Neural progenitor cell (in vitro differentiated cells): ENCODE data around the gene THBS3. TPM values are rescaled to one million over a fixed set of nuclear protein-coding genes. Genes with fewer than 3 reads are reported as not detected.

Experiments used
- DNase-seq: peaks from one replicate; pipeline ENCODE4 v3.0.0-alpha.2; 2016; ENCODE audit warnings: low spot score
- H2AFZ ChIP-seq: fragments of 200-600 bp; sonication (generic); replicated peaks from 2 replicates; pipeline ENCODE4 v1.6.1; 2016; ENCODE audit warnings: antibody characterized with exemption
- H3F3A ChIP-seq: fragments of 200-600 bp; sonication (generic); 2 replicates; pipeline ENCODE4 v1.6.1; 2016; ENCODE audit warnings: antibody characterized with exemption, low read depth
- H3K27ac ChIP-seq: fragments of 200-600 bp; sonication (generic); 2 replicates; pipeline ENCODE4 v1.5.1; 2016; ENCODE audit warnings: mild to moderate bottlenecking
- H3K27me3 ChIP-seq: fragments of 200-600 bp; sonication (generic); 2 replicates; pipeline ENCODE4 v1.6.1; 2016; ENCODE audit warnings: mild to moderate bottlenecking, moderate library complexity
- H3K36me3 ChIP-seq: fragments of 200-600 bp; sonication (generic); 2 replicates; pipeline ENCODE4 v1.5.1; 2016
- H3K4me1 ChIP-seq: fragments of 200-600 bp; sonication (generic); 2 replicates; pipeline ENCODE4 v1.6.1; 2016; ENCODE audit warnings: mixed run types
- H3K4me2 ChIP-seq: fragments of 200-600 bp; sonication (generic); 2 replicates; pipeline ENCODE4 v1.6.1; 2016
- H3K4me3 ChIP-seq: fragments of 200-600 bp; sonication (generic); 2 replicates; pipeline ENCODE4 v1.5.1; 2016
- H3K79me2 ChIP-seq: fragments of 200-600 bp; sonication (generic); 2 replicates; pipeline ENCODE4 v1.6.1; 2016; ENCODE audit warnings: low read depth
- H3K9ac ChIP-seq: fragments of 200-600 bp; sonication (generic); 2 replicates; pipeline ENCODE4 v1.6.1; 2016
- H3K9me3 ChIP-seq: fragments of 200-600 bp; sonication (generic); 2 replicates; pipeline ENCODE4 v1.5.1; 2016; ENCODE audit warnings: low read depth
- H4K20me1 ChIP-seq: fragments of 200-600 bp; sonication (generic); 2 replicates; pipeline ENCODE4 v1.6.1; 2016; ENCODE audit warnings: low read depth
- H3K27ac Mint-ChIP-seq: 3 replicates; pipeline ENCODE4 v1.8.0; 2021; ENCODE audit warnings: mixed read lengths
- H3K27me3 Mint-ChIP-seq: 2 replicates; pipeline ENCODE4 v1.8.0; 2022; ENCODE audit warnings: low read depth, mild to moderate bottlenecking, inconsistent platforms, moderate library complexity, mixed read lengths; ENCODE audit not compliant: insufficient read depth
- H3K36me3 Mint-ChIP-seq: 3 replicates; pipeline ENCODE4 v1.8.0; 2021; ENCODE audit warnings: mixed read lengths
- H3K4me1 Mint-ChIP-seq: 3 replicates; pipeline ENCODE4 v1.8.0; 2021; ENCODE audit warnings: mixed read lengths
- H3K4me3 Mint-ChIP-seq: 3 replicates; pipeline ENCODE4 v1.8.0; 2021; ENCODE audit warnings: mild to moderate bottlenecking, moderate library complexity, mixed read lengths
- H3K9me3 Mint-ChIP-seq: 3 replicates; pipeline ENCODE4 v1.8.0; 2020; ENCODE audit warnings: mixed read lengths
- CTCF ChIP-seq: fragments of 200-600 bp; sonication (generic); IDR thresholded peaks from 2 replicates; pipeline ENCODE4 v1.5.1; 2017; ENCODE audit warnings: antibody characterized with exemption, mild to moderate bottlenecking
- EZH2 ChIP-seq: fragments of 200-600 bp; sonication (generic); IDR thresholded peaks from 2 replicates; pipeline ENCODE4 v1.6.1; 2017; ENCODE audit warnings: antibody characterized with exemption, mild to moderate bottlenecking, moderate library complexity
- EZH2phosphoT487 ChIP-seq: fragments of 200-600 bp; sonication (generic); IDR thresholded peaks from 2 replicates; pipeline ENCODE4 v1.6.1; 2017; ENCODE audit warnings: antibody characterized with exemption
- total RNA-seq: library from RNA; depleted of rRNA; stranded (reverse); fragments of >200 nt; gene quantifications from 2 replicates; pipeline ENCODE4 v1.2.3, GENCODE V29; 2015; ENCODE audit warnings: low replicate concordance

The THBS3 gene
- total RNA-seq, 1 donor from 2014 or later: 19.3 TPM

- no peak overlapping the region for H3K27ac Mint-ChIP-seq
- Histone ChIP-seq H3K4me3 (no peak overlapping the region), H4K20me1 (no peaks in the 10 kb centered on the region), H3K79me2 (peaks cover 26% of the 10 kb centered on the region), H3K27me3 (no peaks in the 10 kb centered on the region), H3F3A (peaks cover 51% of the 10 kb centered on the region), H2AFZ (no peak overlapping the region), H3K27ac (no peak overlapping the region), H3K4me2 (no peak overlapping the region), H3K9ac (no peak overlapping the region), H3K4me1 (peaks cover 8% of the 10 kb centered on the region), H3K9me3 (no peaks in the 10 kb centered on the region), H3K36me3 (no peaks in the 10 kb centered on the region)
- H3K4me1 Mint-ChIP-seq: peaks cover 39% of the 10 kb centered on the region
- peak overlapping the region; percentile 74 for H3K4me3 Mint-ChIP-seq
- DNase-seq: no peak
- H3K9me3 Mint-ChIP-seq: no peaks in the 10 kb centered on the region
- no peak for TF ChIP-seq EZH2
- no peak for TF ChIP-seq EZH2phosphoT487
- no peak for TF ChIP-seq CTCF
- peaks cover 15% of the 10 kb centered on the region for H3K36me3 Mint-ChIP-seq
- peaks cover 16% of the 10 kb centered on the region for H3K27me3 Mint-ChIP-seq
Observed at GRCh38 chr1:155175927-155176371, 31.7 kb downstream of the THBS3 start.

GRCh38 chr1:155175281-155175926, 32.3 kb downstream of the THBS3 start:
- Mint-ChIP-seq H3K36me3 (peaks cover 15% of the 10 kb centered on the region), H3K4me1 (peaks cover 39% of the 10 kb centered on the region), H3K9me3 (no peaks in the 10 kb centered on the region), H3K4me3 (peak overlapping the region; percentile 94), H3K27ac (no peak overlapping the region), H3K27me3 (peaks cover 16% of the 10 kb centered on the region)
- no peaks in the 10 kb centered on the region for H3K9me3 ChIP-seq
- H3K4me2 ChIP-seq: peak overlapping the region; percentile 98
- H3F3A ChIP-seq: peaks cover 52% of the 10 kb centered on the region
- no peaks in the 10 kb centered on the region for H3K36me3 ChIP-seq
- no peak overlapping the region for H3K27ac ChIP-seq
- H3K4me3 ChIP-seq: peak overlapping the region; percentile 87
- no peaks in the 10 kb centered on the region for H3K27me3 ChIP-seq
- no peak for TF ChIP-seq CTCF
- no peak for TF ChIP-seq EZH2
- no peak for TF ChIP-seq EZH2phosphoT487
- H3K79me2 ChIP-seq: peaks cover 26% of the 10 kb centered on the region
- no peak for DNase-seq
- H3K4me1 ChIP-seq: peaks cover 8% of the 10 kb centered on the region
- H4K20me1 ChIP-seq: no peaks in the 10 kb centered on the region
- H3K9ac ChIP-seq: no peak overlapping the region
- no peak overlapping the region for H2AFZ ChIP-seq

DNA sequence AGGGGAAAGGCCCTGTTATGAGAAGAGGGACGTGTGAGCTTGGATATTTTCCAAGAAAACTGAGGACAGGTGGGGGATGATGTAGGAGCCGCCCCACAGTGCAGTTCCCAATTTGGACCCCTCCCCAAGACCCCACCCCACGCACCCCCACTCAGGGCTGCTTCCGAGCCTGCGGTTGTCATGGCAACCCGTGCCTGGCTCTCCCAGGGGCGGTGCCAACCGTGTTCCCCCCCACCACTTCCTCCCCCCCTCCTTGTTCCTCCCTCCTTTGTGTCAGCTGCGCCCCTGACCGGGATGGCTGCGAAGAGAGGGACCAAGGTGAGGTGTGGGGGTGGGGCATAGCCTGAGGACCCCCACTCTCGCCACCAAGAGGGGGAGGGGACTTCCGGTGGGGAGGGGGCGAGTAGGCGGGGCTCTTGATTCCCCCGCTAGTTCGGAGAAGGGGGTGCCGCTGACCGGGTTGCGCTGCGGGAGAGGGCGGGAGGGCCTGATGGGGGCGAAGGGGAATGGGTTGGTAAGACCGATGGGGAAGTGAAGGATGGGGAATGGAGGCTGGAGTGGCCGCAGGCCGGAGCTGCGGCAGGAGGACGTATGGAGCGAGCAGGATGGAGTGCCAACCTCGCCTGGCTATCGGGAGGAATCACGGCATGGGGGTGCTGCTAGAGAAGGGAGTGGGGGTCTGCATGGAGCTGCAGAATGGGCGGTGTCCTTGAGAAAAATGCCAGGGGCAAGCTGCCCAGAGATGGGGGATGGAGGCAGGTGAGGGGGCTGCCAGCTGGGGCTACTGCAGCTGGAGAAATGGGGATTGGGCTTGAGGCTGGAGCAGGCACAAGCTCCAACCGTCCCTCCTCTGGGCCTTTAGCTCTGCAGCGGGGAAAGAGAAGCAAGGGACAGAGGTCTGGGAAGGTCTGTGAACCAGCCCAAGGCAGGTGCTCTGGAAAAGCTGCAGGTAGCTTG, 33.1 kb downstream of the THBS3 start:
- TF ChIP-seq EZH2phosphoT487 (no peak), CTCF (no peak), EZH2 (no peak)
- Histone ChIP-seq H3K4me3 (peak overlapping the region; percentile 87), H2AFZ (peak overlapping the region; percentile 29), H4K20me1 (no peaks in the 10 kb centered on the region), H3K79me2 (peaks cover 26% of the 10 kb centered on the region), H3K9ac (no peak overlapping the region), H3K9me3 (no peaks in the 10 kb centered on the region), H3K4me1 (peaks cover 8% of the 10 kb centered on the region), H3K36me3 (no peaks in the 10 kb centered on the region), H3K27ac (no peak overlapping the region), H3F3A (peaks cover 56% of the 10 kb centered on the region), H3K27me3 (no peaks in the 10 kb centered on the region), H3K4me2 (peak overlapping the region; percentile 98)
- Mint-ChIP-seq H3K27me3 (peaks cover 16% of the 10 kb centered on the region), H3K9me3 (no peaks in the 10 kb centered on the region), H3K4me1 (peaks cover 39% of the 10 kb centered on the region), H3K36me3 (peaks cover 15% of the 10 kb centered on the region), H3K4me3 (peak overlapping the region; percentile 94), H3K27ac (peak overlapping the region; percentile 69)
- peak; percentile 81 for DNase-seq
